Activated naive CD4-positive, alpha-beta T cell treated with anti-CD3 and anti-CD28 coated beads for 36 hours (primary cell): Measurements from ENCODE around the gene THSD7A. TPM values are rescaled to one million over a fixed set of nuclear protein-coding genes. Genes with fewer than 3 reads are reported as not detected.
A peak's percentile ranks its signal among the peaks of the same experiment; 100 is the strongest.

Experiments used
- CTCF ChIA-PET: fragments of 350-600 bp; sonication (Branson Sonifier 250); formaldehyde crosslinking; loops from one replicate; lab custom pipeline; 2021; ENCODE audit warnings: antibody characterized with exemption; lab: Charles Lee
- DNase-seq: peaks from one replicate; pipeline ENCODE4 v3.0.0-alpha.2; 2020
- H3K27ac Mint-ChIP-seq: one replicate; pipeline ENCODE4 v1.8.0; 2021; ENCODE audit warnings: mild to moderate bottlenecking, mixed read lengths
- H3K27me3 Mint-ChIP-seq: one replicate; pipeline ENCODE4 v1.8.0; 2021; ENCODE audit warnings: low read depth, mixed read lengths
- H3K36me3 Mint-ChIP-seq: one replicate; pipeline ENCODE4 v1.8.0; 2021; ENCODE audit warnings: low read depth, mixed read lengths
- H3K4me1 Mint-ChIP-seq: one replicate; pipeline ENCODE4 v1.8.0; 2021; ENCODE audit warnings: low read depth, mixed read lengths
- H3K4me3 Mint-ChIP-seq: one replicate; pipeline ENCODE4 v1.8.0; 2021; ENCODE audit warnings: mild to moderate bottlenecking, moderate library complexity, mixed read lengths
- H3K9me3 Mint-ChIP-seq: one replicate; pipeline ENCODE4 v1.8.0; 2021; ENCODE audit warnings: mixed read lengths
- intact Hi-C: fragments of 100-400 bp; cut with micrococcal nuclease; formaldehyde crosslinking; loops from one replicate; pipeline ENCODE4 v1.15.1; 2023
- total RNA-seq, 2 experiments: library from RNA; stranded (reverse); gene quantifications; one replicate each; pipeline ENCODE4 v1.2.3, GENCODE V29; 2021

THSD7A gene
- total RNA-seq, 2 experiments from 2014 or later = not detected

DNA sequence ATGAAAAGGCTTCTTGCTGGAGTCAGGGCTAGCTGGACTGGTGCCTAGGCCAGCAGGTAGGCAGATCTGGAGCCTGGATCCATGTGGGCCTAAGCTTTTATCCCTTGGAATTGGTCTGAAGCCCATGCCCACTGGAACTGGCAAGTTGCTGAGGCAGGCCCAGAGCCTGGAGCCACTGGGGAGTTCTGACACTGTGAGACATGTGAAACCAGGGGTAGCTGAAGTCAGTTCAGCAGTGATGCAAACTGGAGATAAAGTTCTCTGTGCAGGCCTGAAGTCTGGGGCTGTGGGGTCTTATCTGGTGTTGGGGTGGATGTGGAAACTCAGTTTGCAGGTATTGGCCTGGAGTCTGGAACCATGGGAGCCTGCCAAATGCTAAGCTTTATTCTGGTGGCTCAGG, 9.7 kb upstream of the THSD7A start:
- Mint-ChIP-seq H3K27ac (no peak overlapping the region), H3K4me1 (no peaks in the 10 kb centered on the region), H3K4me3 (no peak overlapping the region), H3K36me3 (no peaks in the 10 kb centered on the region), H3K9me3 (no peaks in the 10 kb centered on the region), H3K27me3 (no peaks in the 10 kb centered on the region)
- intact Hi-C loops = no loop called here
- CTCF ChIA-PET = no interaction called here
- no peak for DNase-seq

DNA sequence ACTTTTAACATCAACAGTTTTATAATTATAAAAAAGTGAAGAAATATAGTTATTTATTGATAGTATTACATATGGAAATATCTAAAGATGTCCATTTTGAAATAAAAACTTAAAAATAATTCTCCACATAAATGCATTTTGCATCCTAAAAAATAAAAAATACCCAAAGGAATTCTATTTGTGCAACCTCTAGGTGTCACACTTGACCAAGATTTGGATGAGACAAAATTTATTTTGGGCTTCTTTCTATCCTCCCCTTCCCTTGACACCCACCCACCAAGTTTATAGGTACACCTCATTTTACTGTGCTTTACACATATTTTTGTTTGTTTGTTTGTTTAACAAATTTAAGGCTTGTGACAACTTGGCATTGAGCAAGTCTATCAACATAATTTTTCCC, 3.3 kb upstream of the THSD7A start:
- Mint-ChIP-seq H3K27me3 (peaks cover 31% of the 10 kb centered on the region), H3K4me1 (peaks cover 12% of the 10 kb centered on the region), H3K27ac (no peak overlapping the region), H3K36me3 (no peaks in the 10 kb centered on the region), H3K4me3 (no peak overlapping the region), H3K9me3 (no peaks in the 10 kb centered on the region)
- intact Hi-C loops = loop anchor here (1.0 to 2.0 kb wide), 2 partner anchors 487 to 656 kb away; no protein-coding TSS in a partner anchor
- CTCF ChIA-PET = interaction anchor here (0.9 kb wide), 1 partner anchor 81 kb away, joined by 3 read pairs; no protein-coding TSS in a partner anchor
- DNase-seq = no peak

DNA sequence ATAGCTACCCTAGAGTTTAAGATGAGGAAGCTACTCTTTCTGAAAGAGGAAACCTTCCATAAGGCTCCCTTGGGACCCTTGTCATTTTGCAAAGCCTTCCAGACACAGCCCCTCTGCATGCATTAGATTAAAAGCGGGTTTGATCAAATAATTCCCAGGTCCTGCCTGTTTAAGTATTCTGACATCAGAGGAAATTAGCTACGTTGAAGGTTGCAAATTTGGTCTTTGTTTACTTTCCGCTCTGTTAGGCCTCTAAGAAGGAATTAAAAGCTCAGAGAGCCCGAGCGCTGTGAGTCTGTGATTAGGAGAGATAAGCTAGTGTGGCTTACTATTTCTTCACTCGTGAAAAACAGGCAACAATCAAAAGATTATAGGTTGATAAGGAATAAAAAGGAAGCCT, 1.4 kb upstream of the THSD7A start:
- CTCF ChIA-PET = interaction anchor here (0.6 kb wide), 2 partner anchors 13 to 331 kb away, joined by 3 to 4 read pairs; no protein-coding TSS in a partner anchor

DNA sequence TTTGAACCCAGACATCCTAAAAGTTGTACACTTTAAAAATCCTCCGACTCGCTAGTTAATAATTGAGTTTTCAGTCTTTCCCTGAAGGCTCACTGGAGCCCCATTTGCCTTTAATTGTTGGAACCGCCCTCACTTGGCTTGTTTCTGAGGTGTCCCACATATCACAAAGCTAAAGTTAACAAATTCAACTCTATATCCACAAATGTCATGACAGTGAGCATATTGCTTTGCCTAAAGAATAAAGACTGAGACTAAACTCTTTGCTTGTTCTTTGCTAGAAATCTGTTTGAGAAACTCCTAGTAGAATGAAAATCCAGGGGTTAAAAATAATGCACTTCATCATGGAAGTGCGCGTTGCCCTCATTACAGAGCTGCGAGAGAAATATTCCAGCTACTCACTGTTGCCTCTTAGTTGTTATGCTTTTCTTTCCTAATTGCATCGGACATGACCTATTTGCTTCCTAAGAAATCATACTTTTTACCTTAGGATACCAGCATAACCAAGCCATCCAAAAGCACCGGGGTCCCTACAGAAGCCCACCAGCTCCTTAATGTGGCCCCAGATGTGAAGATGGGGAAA, 752 bp downstream of the THSD7A start:
- peak overlapping the region; percentile 32 for H3K4me3 Mint-ChIP-seq
- intact Hi-C loops = loop anchor here (5.0 kb wide), 3 partner anchors 236 to 404 kb away; partner anchors contain the start of gene TMEM106B
- H3K9me3 Mint-ChIP-seq = no peaks in the 10 kb centered on the region

More for the DNA sequence above, 1.4 kb upstream of the THSD7A start:
- H3K4me1 Mint-ChIP-seq = peaks cover 12% of the 10 kb centered on the region
- H3K36me3 Mint-ChIP-seq = no peaks in the 10 kb centered on the region
- DNase-seq = no peak
- no peaks in the 10 kb centered on the region for H3K9me3 Mint-ChIP-seq
- peaks cover 38% of the 10 kb centered on the region for H3K27me3 Mint-ChIP-seq
- H3K4me3 Mint-ChIP-seq = no peak overlapping the region
- intact Hi-C loops = loop anchor here (5.0 kb wide), 3 partner anchors 234 to 406 kb away; partner anchors contain the start of gene TMEM106B
- H3K27ac Mint-ChIP-seq = no peak overlapping the region

DNA sequence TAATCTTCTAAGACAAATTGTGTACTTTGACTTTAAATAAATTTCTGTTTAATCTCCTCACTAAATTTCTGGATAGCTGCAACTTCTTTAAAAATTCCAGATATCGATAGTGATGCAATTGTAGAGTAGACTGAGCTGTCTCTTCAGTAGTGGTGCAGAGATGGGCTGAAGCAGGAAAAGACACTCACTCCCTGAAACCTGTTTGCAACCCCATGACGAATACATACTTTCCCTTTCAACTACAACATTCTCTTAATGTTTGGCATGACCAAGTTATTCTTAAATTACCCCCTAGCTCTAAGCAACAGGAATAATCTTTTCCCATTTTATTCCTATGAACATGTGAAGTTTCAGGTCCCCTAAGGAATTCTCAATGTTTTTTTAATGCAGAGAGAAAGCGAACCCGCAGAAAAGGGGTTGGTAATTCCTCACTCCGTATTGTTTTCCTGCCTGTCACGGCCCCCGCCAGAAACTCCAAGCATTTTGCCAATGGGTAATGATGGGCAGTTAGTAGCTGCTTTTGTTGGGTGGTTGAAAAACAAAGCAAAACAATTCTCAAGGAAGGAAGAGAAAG, 1.3 kb downstream of the THSD7A start:
- Mint-ChIP-seq H3K4me1 (peaks cover 12% of the 10 kb centered on the region), H3K4me3 (peak overlapping the region; percentile 32), H3K27ac (no peak overlapping the region), H3K27me3 (peaks cover 47% of the 10 kb centered on the region), H3K9me3 (no peaks in the 10 kb centered on the region), H3K36me3 (no peaks in the 10 kb centered on the region)
- intact Hi-C loops = loop anchor here (5.0 kb wide), 3 partner anchors 237 to 403 kb away; partner anchors contain the start of gene TMEM106B
- CTCF ChIA-PET = interaction anchor here (1.0 kb wide), 1 partner anchor 10 kb away, joined by 3 read pairs; no protein-coding TSS in a partner anchor
- DNase-seq = no peak

More for the DNA sequence above, 752 bp downstream of the THSD7A start:
- no peaks in the 10 kb centered on the region for H3K36me3 Mint-ChIP-seq
- no peak overlapping the region for H3K27ac Mint-ChIP-seq
- CTCF ChIA-PET = interaction anchor here (1.0 kb wide), 1 partner anchor 11 kb away, joined by 3 read pairs; no protein-coding TSS in a partner anchor
- no peak for DNase-seq
- peaks cover 12% of the 10 kb centered on the region for H3K4me1 Mint-ChIP-seq
- peaks cover 47% of the 10 kb centered on the region for H3K27me3 Mint-ChIP-seq

DNA sequence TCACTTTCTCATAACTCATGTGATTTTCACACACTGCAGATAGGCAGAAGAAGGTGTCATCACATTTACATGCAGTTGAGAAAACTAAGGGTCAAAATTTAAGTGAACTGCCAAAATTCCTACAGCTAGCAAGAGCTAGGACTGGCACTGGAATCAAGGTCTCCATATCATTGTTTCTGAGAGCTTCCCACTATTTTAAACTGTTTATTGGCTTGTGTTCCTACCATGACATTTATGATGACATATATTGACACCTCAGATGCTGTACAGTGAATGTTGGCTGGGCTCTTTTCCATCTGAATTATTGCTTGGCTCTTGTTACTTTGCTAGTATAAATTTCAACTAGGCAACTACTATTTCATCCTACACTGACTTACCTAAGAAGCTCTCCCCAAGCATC, 2.0 kb downstream of the THSD7A start:
- Mint-ChIP-seq H3K27me3 (peaks cover 47% of the 10 kb centered on the region), H3K27ac (no peak overlapping the region), H3K4me3 (no peak overlapping the region), H3K9me3 (no peaks in the 10 kb centered on the region), H3K4me1 (peaks cover 12% of the 10 kb centered on the region), H3K36me3 (no peaks in the 10 kb centered on the region)
- intact Hi-C loops = loop anchor here (5.0 kb wide), 3 partner anchors 237 to 403 kb away; partner anchors contain the start of gene TMEM106B
- CTCF ChIA-PET = no interaction called here
- no peak for DNase-seq

DNA sequence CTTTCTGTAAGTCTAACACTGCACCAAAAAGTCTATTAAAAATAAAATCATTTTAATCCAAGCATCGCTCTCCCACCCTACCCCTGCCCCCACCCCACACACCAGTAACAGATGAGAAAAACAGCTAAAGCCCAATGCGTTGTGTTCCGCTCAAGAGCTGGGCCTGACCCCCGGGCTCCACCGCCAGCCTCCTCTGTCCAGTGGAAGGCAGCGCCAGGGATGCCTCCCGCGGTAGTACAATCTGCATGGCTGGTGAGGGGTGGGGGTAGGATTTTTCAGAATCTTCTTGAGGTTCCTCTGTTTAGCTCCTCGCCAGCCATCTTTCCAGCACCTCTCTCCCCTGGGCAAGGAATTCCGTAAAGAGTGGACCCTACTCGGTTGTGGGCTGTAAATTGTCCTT, 12.1 kb downstream of the THSD7A start:
- CTCF ChIA-PET = interaction anchor here (0.6 to 1.4 kb wide), 2 partner anchors 11 to 135 kb away, joined by 3 read pairs; no protein-coding TSS in a partner anchor
- no peak for DNase-seq
- intact Hi-C loops = no loop called here

DNA sequence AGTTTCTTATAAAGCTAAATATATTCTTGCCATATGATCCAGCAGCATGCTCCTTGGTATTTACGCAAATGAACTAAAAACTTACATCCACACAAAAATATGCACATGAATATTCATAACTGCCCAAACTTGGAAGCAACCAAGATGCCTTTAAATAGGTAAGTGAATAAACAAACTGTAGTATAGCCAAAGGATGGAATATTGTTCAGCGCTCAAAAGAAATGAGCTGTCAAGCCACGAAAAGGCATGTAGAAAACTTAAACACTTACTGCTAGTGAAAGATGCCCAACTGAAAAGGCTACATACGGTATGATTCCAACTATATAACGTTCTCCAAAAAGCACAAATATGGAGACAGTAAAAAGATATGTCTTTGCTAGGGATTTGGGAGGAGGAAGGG, 12.7 kb downstream of the THSD7A start:
- H3K27ac Mint-ChIP-seq = no peak overlapping the region
- H3K9me3 Mint-ChIP-seq = peaks cover 2% of the 10 kb centered on the region
- no peaks in the 10 kb centered on the region for H3K4me1 Mint-ChIP-seq
- no peak overlapping the region for H3K4me3 Mint-ChIP-seq
- no peak for DNase-seq
- H3K27me3 Mint-ChIP-seq = no peaks in the 10 kb centered on the region
- CTCF ChIA-PET = interaction anchor here (0.6 kb wide), 1 partner anchor 134 kb away, joined by 3 read pairs; no protein-coding TSS in a partner anchor
- intact Hi-C loops = no loop called here
- no peaks in the 10 kb centered on the region for H3K36me3 Mint-ChIP-seq

More for the DNA sequence above, 12.1 kb downstream of the THSD7A start:
- Mint-ChIP-seq H3K27me3 (no peaks in the 10 kb centered on the region), H3K36me3 (no peaks in the 10 kb centered on the region), H3K4me3 (no peak overlapping the region), H3K27ac (no peak overlapping the region), H3K9me3 (peaks cover 2% of the 10 kb centered on the region), H3K4me1 (no peaks in the 10 kb centered on the region)

DNA sequence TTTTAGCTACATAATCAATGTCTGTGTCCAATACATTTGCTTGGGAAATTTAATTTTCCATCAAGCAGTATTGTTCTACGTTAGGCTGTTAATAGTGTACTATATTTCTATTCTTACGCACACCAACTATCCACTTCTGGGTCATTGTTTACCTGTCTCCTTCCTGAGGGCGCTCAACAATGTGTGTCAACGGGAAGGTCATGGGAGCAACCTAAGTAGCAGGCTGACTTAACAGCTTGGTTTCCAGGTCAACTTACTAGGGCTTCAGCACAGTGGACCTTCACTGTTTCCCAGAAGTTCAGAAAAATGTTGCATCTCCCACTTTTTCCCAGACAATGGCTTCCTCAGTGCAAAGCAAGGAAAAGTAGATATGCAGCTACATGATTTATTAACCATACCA, 13.7 kb downstream of the THSD7A start:
- intact Hi-C loops = no loop called here
- Mint-ChIP-seq H3K4me3 (no peak overlapping the region), H3K27me3 (no peaks in the 10 kb centered on the region), H3K4me1 (no peaks in the 10 kb centered on the region), H3K9me3 (peaks cover 2% of the 10 kb centered on the region), H3K36me3 (no peaks in the 10 kb centered on the region), H3K27ac (no peak overlapping the region)
- CTCF ChIA-PET = no interaction called here
- no peak for DNase-seq

DNA sequence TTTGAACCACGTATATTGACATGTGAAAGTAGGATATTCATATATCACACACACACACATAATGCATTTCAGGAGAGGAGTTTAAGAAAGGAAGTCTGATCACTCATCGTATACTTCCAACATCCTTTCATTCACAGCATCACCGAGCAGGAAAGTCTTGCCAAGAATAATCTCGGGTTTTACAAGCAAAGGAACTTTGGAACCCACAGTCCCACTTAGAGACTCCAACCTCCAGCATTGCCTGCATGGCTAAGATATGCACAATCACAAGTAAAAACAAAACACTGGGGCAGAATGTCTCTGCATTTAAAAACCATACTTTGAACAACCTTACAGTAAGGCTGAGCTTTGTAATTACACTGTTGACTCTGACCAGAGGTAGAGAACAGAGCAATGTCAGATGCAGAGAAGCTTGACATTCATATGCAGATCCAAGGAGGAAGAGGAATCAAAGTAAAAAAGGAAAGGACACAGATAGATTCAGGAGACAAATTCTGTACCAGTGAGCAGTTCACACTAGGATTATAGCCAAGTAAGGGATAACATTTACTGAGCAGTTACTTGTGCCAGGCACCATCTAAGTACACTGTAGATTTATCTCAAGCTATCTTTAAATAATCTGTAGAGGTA, 14.8 kb downstream of the THSD7A start:
- peaks cover 2% of the 10 kb centered on the region for H3K9me3 Mint-ChIP-seq
- H3K27ac Mint-ChIP-seq = no peak overlapping the region
- no peaks in the 10 kb centered on the region for H3K36me3 Mint-ChIP-seq
- intact Hi-C loops = no loop called here
- H3K27me3 Mint-ChIP-seq = no peaks in the 10 kb centered on the region
- H3K4me3 Mint-ChIP-seq = no peak overlapping the region
- CTCF ChIA-PET = no interaction called here
- DNase-seq = no peak
- no peaks in the 10 kb centered on the region for H3K4me1 Mint-ChIP-seq

DNA sequence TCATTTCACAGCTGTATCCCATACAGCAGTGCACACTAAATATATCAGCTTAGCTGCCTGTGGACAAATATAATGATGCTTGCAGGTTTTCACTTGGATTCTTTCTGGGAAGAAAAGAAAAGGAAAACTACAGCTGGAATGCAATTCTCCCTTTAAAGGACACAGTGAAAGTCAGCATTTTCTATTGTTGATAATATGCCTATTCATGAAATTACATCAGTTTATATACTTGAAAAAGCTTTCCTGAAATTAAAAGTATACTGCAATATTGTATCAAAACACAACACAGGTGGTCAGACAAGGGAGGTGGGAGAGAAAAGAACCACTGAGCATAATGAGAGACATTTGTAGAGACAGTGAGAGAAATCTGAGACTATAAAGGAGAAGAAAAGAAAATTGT, 20.3 kb downstream of the THSD7A start:
- intact Hi-C loops = no loop called here
- Mint-ChIP-seq H3K27me3 (no peaks in the 10 kb centered on the region), H3K4me1 (no peaks in the 10 kb centered on the region), H3K36me3 (no peaks in the 10 kb centered on the region), H3K9me3 (no peaks in the 10 kb centered on the region), H3K27ac (no peak overlapping the region), H3K4me3 (no peak overlapping the region)
- CTCF ChIA-PET = no interaction called here
- DNase-seq = no peak

DNA sequence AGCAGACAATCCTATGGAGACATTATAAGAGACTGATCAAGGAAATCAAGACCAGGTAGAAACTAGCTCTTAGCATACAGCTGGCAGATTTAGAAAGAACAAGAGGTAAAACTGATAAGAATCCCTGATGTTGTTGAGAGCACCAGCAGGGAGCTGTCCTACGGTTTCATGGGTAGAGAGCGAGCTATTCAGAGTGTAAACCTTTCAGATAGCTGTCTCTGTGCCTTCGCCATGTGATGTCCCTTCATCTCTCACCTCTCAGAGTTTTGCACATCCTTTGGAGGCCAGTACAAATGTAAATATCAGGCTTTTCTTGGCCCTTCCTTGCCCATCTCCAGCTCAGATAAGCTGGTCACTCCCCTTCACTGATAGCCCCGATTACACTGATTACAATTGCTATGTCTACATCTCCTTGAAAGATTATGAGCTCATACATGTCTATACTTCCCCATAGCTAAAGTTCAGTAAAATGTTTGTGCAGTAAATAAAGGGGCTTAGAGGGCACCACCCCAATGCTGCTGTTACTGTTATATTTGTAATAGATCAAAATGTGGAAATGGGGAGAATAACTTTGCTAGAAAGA, 21.9 kb downstream of the THSD7A start:
- H3K36me3 Mint-ChIP-seq = no peaks in the 10 kb centered on the region
- no peak overlapping the region for H3K4me3 Mint-ChIP-seq
- H3K4me1 Mint-ChIP-seq = no peaks in the 10 kb centered on the region
- no peak for DNase-seq
- no peaks in the 10 kb centered on the region for H3K9me3 Mint-ChIP-seq
- intact Hi-C loops = no loop called here
- no peak overlapping the region for H3K27ac Mint-ChIP-seq
- H3K27me3 Mint-ChIP-seq = no peaks in the 10 kb centered on the region
- CTCF ChIA-PET = interaction anchor here (0.6 kb wide), 1 partner anchor 275 kb away, joined by 5 read pairs; no protein-coding TSS in a partner anchor
